ENCODE data around the gene ZC3HAV1L. TPM values are rescaled to one million over a fixed set of nuclear protein-coding genes. Genes with fewer than 3 reads are reported as not detected.

ZC3HAV1L gene
- total and polyA plus RNA-seq, 2 of the 13 experiments (the other 11 are each of a cell fraction or from before 2014, with no cell fraction given), result 8.4 to 11.1 TPM

DNA sequence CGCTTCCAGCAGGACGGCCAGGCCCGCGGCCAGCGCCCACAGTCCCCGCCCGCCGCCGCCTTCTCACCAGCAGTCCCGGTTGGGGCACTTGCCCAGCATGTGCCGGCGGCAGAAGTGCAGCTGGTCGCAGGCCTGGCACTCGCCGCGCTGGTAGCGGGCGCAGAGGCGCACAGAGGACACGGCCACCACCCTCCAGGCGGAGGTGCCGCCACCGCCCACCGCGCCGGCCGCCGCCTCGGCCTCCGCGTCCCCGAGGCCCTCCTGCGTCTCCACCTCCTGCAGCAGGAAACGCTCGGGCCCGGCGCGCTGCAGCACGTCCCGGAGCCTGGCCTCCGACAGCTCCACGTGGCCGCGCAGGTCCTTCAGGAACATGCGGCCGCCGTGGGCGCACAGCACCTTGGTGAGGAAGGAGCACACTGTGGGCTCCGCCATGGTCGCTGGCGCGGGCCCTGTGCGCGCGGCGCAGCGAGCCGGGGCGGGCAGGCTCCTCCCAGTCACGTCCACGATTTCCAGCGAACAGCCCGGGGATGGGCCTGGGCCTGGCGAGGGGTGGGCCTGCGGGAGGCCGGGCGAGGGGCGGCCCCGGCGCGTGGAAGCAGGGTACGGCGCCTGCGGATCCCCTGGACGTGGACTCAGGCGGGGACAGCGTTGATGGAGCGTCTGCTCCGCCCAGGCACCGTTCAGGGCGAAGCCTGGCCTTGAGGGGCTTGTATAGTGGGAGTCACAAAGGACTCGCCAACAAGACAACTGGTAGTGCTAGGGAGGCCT lies at the start of gene ZC3HAV1L (continued):
- peak; percentile 12; the same call in 1 of the 2 replicates for TF ChIP-seq KAT8 (CRISPR knock-in tag; IDR thresholded peaks at IDR 0.05)
- TF ChIP-seq ZNF556 (CRISPR knock-in tag; IDR thresholded peaks at IDR 0.05; ENCODE audit: borderline replicate concordance), result peak; percentile 54; the same call in 1 of the 2 replicates
- TF ChIP-seq, protein P1, sequence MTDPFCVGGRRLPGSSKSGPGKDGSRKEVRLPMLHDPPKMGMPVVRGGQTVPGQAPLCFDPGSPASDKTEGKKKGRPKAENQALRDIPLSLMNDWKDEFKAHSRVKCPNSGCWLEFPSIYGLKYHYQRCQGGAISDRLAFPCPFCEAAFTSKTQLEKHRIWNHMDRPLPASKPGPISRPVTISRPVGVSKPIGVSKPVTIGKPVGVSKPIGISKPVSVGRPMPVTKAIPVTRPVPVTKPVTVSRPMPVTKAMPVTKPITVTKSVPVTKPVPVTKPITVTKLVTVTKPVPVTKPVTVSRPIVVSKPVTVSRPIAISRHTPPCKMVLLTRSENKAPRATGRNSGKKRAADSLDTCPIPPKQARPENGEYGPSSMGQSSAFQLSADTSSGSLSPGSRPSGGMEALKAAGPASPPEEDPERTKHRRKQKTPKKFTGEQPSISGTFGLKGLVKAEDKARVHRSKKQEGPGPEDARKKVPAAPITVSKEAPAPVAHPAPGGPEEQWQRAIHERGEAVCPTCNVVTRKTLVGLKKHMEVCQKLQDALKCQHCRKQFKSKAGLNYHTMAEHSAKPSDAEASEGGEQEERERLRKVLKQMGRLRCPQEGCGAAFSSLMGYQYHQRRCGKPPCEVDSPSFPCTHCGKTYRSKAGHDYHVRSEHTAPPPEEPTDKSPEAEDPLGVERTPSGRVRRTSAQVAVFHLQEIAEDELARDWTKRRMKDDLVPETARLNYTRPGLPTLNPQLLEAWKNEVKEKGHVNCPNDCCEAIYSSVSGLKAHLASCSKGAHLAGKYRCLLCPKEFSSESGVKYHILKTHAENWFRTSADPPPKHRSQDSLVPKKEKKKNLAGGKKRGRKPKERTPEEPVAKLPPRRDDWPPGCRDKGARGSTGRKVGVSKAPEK (CRISPR knock-in tag; IDR thresholded peaks at IDR 0.05; ENCODE audit: borderline replicate concordance), result no peak
- TF ChIP-seq SMARCE1 (IDR thresholded peaks at IDR 0.05; ENCODE audit: borderline replicate concordance), result no peak
- TF ChIP-seq SKI (IDR thresholded peaks at IDR 0.05; ENCODE audit: partially characterized antibody), result no peak
- TF ChIP-seq ZFP36L2 (CRISPR knock-in tag; IDR thresholded peaks at IDR 0.05), result no peak
- no peak for TF ChIP-seq NCOA5 (CRISPR knock-in tag; IDR thresholded peaks at IDR 0.05)
- peak; percentile 85 for TF ChIP-seq ZC3H13 (CRISPR knock-in tag; IDR thresholded peaks at IDR 0.05)
- no peak for TF ChIP-seq TBX3 (IDR thresholded peaks at IDR 0.05; ENCODE audit: borderline replicate concordance)
- no peak for TF ChIP-seq ADNP (CRISPR knock-in tag; IDR thresholded peaks at IDR 0.05)
- TF ChIP-seq NFYC (CRISPR knock-in tag; IDR thresholded peaks at IDR 0.05), result no peak
- no peak for TF ChIP-seq THYN1 (CRISPR knock-in tag; IDR thresholded peaks at IDR 0.05; ENCODE audit: borderline replicate concordance, low read depth)
- TF ChIP-seq RNF2 (conservative IDR thresholded peaks at IDR 0.05; ENCODE audit: low read depth), result no peak; the same call in 1 of the 2 replicates
- no peak for TF ChIP-seq GLI4 (CRISPR knock-in tag; IDR thresholded peaks at IDR 0.05; ENCODE audit: borderline replicate concordance)
- TF ChIP-seq, protein P2, sequence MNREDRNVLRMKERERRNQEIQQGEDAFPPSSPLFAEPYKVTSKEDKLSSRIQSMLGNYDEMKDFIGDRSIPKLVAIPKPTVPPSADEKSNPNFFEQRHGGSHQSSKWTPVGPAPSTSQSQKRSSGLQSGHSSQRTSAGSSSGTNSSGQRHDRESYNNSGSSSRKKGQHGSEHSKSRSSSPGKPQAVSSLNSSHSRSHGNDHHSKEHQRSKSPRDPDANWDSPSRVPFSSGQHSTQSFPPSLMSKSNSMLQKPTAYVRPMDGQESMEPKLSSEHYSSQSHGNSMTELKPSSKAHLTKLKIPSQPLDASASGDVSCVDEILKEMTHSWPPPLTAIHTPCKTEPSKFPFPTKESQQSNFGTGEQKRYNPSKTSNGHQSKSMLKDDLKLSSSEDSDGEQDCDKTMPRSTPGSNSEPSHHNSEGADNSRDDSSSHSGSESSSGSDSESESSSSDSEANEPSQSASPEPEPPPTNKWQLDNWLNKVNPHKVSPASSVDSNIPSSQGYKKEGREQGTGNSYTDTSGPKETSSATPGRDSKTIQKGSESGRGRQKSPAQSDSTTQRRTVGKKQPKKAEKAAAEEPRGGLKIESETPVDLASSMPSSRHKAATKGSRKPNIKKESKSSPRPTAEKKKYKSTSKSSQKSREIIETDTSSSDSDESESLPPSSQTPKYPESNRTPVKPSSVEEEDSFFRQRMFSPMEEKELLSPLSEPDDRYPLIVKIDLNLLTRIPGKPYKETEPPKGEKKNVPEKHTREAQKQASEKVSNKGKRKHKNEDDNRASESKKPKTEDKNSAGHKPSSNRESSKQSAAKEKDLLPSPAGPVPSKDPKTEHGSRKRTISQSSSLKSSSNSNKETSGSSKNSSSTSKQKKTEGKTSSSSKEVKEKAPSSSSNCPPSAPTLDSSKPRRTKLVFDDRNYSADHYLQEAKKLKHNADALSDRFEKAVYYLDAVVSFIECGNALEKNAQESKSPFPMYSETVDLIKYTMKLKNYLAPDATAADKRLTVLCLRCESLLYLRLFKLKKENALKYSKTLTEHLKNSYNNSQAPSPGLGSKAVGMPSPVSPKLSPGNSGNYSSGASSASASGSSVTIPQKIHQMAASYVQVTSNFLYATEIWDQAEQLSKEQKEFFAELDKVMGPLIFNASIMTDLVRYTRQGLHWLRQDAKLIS (CRISPR knock-in tag; IDR thresholded peaks at IDR 0.05), result no peak
- no peak for TF ChIP-seq MAFG (CRISPR knock-in tag; IDR thresholded peaks at IDR 0.05)
- no peak; the same call in 1 of the 2 replicates for TF ChIP-seq ZNF878 (CRISPR knock-in tag; IDR thresholded peaks at IDR 0.05)

Measured in HepG2 (cell line).